SK-N-SH (cell line): ENCODE results near the gene TLDC2. TPM values are rescaled to one million over a fixed set of nuclear protein-coding genes. Genes with fewer than 3 reads are reported as not detected.

Source experiments
- CTCF ChIA-PET: fragments of 300-600, 350-600 bp; formaldehyde crosslinking; extraction: SDS; loops from one replicate; lab custom pipeline; 2021; lab: Yijun Ruan, JAX
- POLR2A ChIA-PET: fragments of 350-600 bp; sonication (Branson Sonifier 250); formaldehyde crosslinking; extraction: SDS; loops from one replicate; lab custom pipeline; 2020; ENCODE audit warnings: antibody characterized with exemption, inconsistent platforms; lab: Yijun Ruan, JAX
- DNase-seq: peaks from one replicate; pipeline ENCODE4 v3.0.0; 2012
- H2AFZ ChIP-seq: fragments of 200-600 bp; sonication (generic); 2 replicates; pipeline ENCODE4 v1.8.1; 2016; ENCODE audit warnings: antibody characterized with exemption, mild to moderate bottlenecking, low read depth
- H3F3A ChIP-seq: fragments of 200-600 bp; sonication (generic); replicated peaks from 2 replicates; pipeline ENCODE3; 2016; ENCODE audit warnings: antibody characterized with exemption, mild to moderate bottlenecking; ENCODE audit not compliant: insufficient read depth
- H3K27ac ChIP-seq, 2 experiments: fragments of 200-500 bp in 1 of 2; fragments of 200-600 bp in 1 of 2; sonication (Bioruptor generic) in 1 of 2; sonication (generic), shearing (Covaris generic) in 1 of 2; 2 replicates each; pipeline versions ENCODE4 v1.5.1 to v1.6.1; 2014 to 2016; ENCODE audit warnings: low read depth in 2 of 2, inconsistent platforms in 1 of 2, low read length in 1 of 2, mild to moderate bottlenecking in 1 of 2, mixed read lengths in 1 of 2
- H3K27me3 ChIP-seq: fragments of 200-600 bp; sonication (generic), shearing (Covaris generic); 2 replicates; pipeline ENCODE4 v1.6.1; 2016; ENCODE audit warnings: mixed run types; ENCODE audit not compliant: insufficient read depth
- H3K36me3 ChIP-seq, 2 experiments: fragments of 200-500 bp in 1 of 2; fragments of 200-600 bp in 1 of 2; sonication (Bioruptor generic) in 1 of 2; sonication (generic) in 1 of 2; replicated peaks in 1 of 2; 2 replicates each; pipeline versions ENCODE3 to v1.5.1; 2014 to 2016; ENCODE audit warnings: low read length in 1 of 2, mild to moderate bottlenecking in 1 of 2; ENCODE audit not compliant: insufficient read depth in 2 of 2, control insufficient read depth in 1 of 2
- H3K4me1 ChIP-seq, 2 experiments: fragments of 200-500 bp in 1 of 2; fragments of 200-600 bp in 1 of 2; sonication (Bioruptor generic) in 1 of 2; sonication (generic), shearing (Covaris generic) in 1 of 2; 2 replicates each; pipeline versions ENCODE4 v1.5.1 to v1.6.1; 2014 to 2016; ENCODE audit warnings: low read depth in 1 of 2, low read length in 1 of 2, mixed run types in 1 of 2; ENCODE audit not compliant: insufficient read depth in 2 of 2, control insufficient read depth in 1 of 2
- H3K4me2 ChIP-seq: fragments of 200-600 bp; sonication (generic), shearing (Covaris generic); 2 replicates; pipeline ENCODE4 v1.6.1; 2017; ENCODE audit warnings: mixed run types
- H3K4me3 ChIP-seq, 2 experiments: fragments of 200-500 bp in 1 of 2; fragments of 200-600 bp in 1 of 2; sonication (Bioruptor generic) in 1 of 2; sonication (generic), shearing (Covaris generic) in 1 of 2; 2 replicates each; pipeline versions ENCODE4 v1.5.1 to v1.8.1; 2014 to 2016; ENCODE audit warnings: low read depth in 2 of 2, inconsistent platforms in 1 of 2, low read length in 1 of 2, mild to moderate bottlenecking in 1 of 2, mixed read lengths in 1 of 2, moderate library complexity in 1 of 2
- H3K79me2 ChIP-seq: fragments of 200-600 bp; sonication (generic); 2 replicates; pipeline ENCODE4 v1.8.1; 2017; ENCODE audit warnings: mild to moderate bottlenecking; ENCODE audit not compliant: insufficient read depth
- H3K9ac ChIP-seq: fragments of 200-600 bp; sonication (generic); 2 replicates; pipeline ENCODE4 v1.6.1; 2017; ENCODE audit warnings: mixed run types
- H3K9me2 ChIP-seq: fragments of 200-600 bp; sonication (generic); 2 replicates; pipeline ENCODE4 v1.6.1; 2017; ENCODE audit warnings: mixed run types
- H3K9me3 ChIP-seq: fragments of 200-600 bp; sonication (generic); 2 replicates; pipeline ENCODE4 v1.6.1; 2017; ENCODE audit warnings: mixed run types, mild to moderate bottlenecking, moderate library complexity
- H4K20me1 ChIP-seq: fragments of 200-600 bp; sonication (generic); 2 replicates; pipeline ENCODE4 v1.6.1; 2017; ENCODE audit warnings: mild to moderate bottlenecking, mixed run types; ENCODE audit not compliant: insufficient read depth
- CHD2 ChIP-seq: fragments of 150-350 bp; IDR thresholded peaks from 2 replicates; pipeline ENCODE4 v1.6.1; 2018; ENCODE audit warnings: low read length; ENCODE audit not compliant: partially characterized antibody
- ELF1 ChIP-seq: IDR thresholded peaks from 2 replicates; pipeline ENCODE4 v1.4.0; 2012
- EZH2phosphoT487 ChIP-seq: fragments of 200-600 bp; sonication (generic); IDR thresholded peaks from 2 replicates; pipeline ENCODE4 v1.6.1; 2017; ENCODE audit warnings: low read depth, mixed run types, mild to moderate bottlenecking, antibody characterized with exemption, moderate library complexity, borderline replicate concordance
- FOXM1 ChIP-seq: IDR thresholded peaks from 2 replicates; pipeline ENCODE4 v1.4.0; 2012; ENCODE audit warnings: low read depth, mild to moderate bottlenecking
- IRF3 ChIP-seq: fragments of 150-350 bp; IDR thresholded peaks from 2 replicates; pipeline ENCODE4 v1.6.1; 2016; ENCODE audit warnings: mild to moderate bottlenecking, low read depth, low read length
- JUND ChIP-seq: IDR thresholded peaks from 2 replicates; pipeline ENCODE4 v1.4.0; 2012
- MEF2A ChIP-seq: IDR thresholded peaks from 2 replicates; pipeline ENCODE4 v1.4.0; 2012; ENCODE audit warnings: low read depth, borderline replicate concordance
- NRF1 ChIP-seq: IDR thresholded peaks from 2 replicates; pipeline ENCODE4 v1.6.1; 2012; ENCODE audit warnings: low read depth, mild to moderate bottlenecking, low read length
- PBX3 ChIP-seq: IDR thresholded peaks from 2 replicates; pipeline ENCODE4; 2012
- POLR2AphosphoS5 ChIP-seq: IDR thresholded peaks from 2 replicates; pipeline ENCODE4 v1.6.1; 2012; ENCODE audit warnings: low read depth, low read length
- RAD21 ChIP-seq: IDR thresholded peaks from 2 replicates; pipeline ENCODE4 v1.6.1; 2012; ENCODE audit warnings: mild to moderate bottlenecking, low read length
- RXRA ChIP-seq: IDR thresholded peaks from 2 replicates; pipeline ENCODE4 v1.4.0; 2012; ENCODE audit warnings: low read depth, mild to moderate bottlenecking, borderline replicate concordance
- TCF12 ChIP-seq: IDR thresholded peaks from 2 replicates; pipeline ENCODE4 v1.4.0; 2012
- TEAD4 ChIP-seq: IDR thresholded peaks from 2 replicates; pipeline ENCODE4 v1.4.0; 2012; ENCODE audit warnings: mild to moderate bottlenecking, borderline replicate concordance; ENCODE audit not compliant: insufficient read depth
- USF2 ChIP-seq: fragments of 150-350 bp; IDR thresholded peaks from 2 replicates; pipeline ENCODE4 v1.6.1; 2017; ENCODE audit warnings: antibody characterized with exemption, low read length, low read depth, borderline replicate concordance
- YY1 ChIP-seq: IDR thresholded peaks from 2 replicates; pipeline ENCODE4 v1.4.0; 2012; ENCODE audit warnings: low read depth, mild to moderate bottlenecking
- WGBS: methylation state at CpG from one replicate; pipeline ENCODE4 v1.1.6; 2017; ENCODE audit warnings: low lambda C conversion rate; 5-methylcytosine and 5-hydroxymethylcytosine counted together
- polyA plus RNA-seq, 3 experiments: library from polyadenylated mRNA; depleted of rRNA; stranded (reverse); fragments of >200 nt; gene quantifications; 2 replicates each; pipeline ENCODE4 v1.2.3, GENCODE V29; 2012

Gene TLDC2
- polyA plus RNA-seq, 1 of the 3 experiments (the other 2 are of a cell fraction) = 0.02 TPM

GRCh38 chr20:36826554-36827244, 49.2 kb upstream of the TLDC2 start:
- Histone ChIP-seq H3K9ac (no peak overlapping the region), H3K9me2 (no peaks in the 10 kb centered on the region), H3K9me3 (no peaks in the 10 kb centered on the region), H3K36me3 (peaks cover 22 to 32% of the 10 kb centered on the region in 2 experiments), H3K79me2 (peaks cover 46% of the 10 kb centered on the region), H3K4me1 (peaks cover 0 to 21% of the 10 kb centered on the region in 2 experiments; a peak in 1 of 4 replicates), H3K27me3 (no peaks in the 10 kb centered on the region), H4K20me1 (no peaks in the 10 kb centered on the region), H3K4me2 (no peak overlapping the region), H3K27ac (no peak overlapping the region), H3F3A (peaks cover 5% of the 10 kb centered on the region), H3K4me3 (no peak overlapping the region), H2AFZ (no peak overlapping the region)
- POLR2A ChIA-PET = interaction anchor here (2.2 kb wide), 1 partner anchor 8 kb away, joined by 7 read pairs; no protein-coding TSS in a partner anchor
- TF ChIP-seq EZH2phosphoT487 = no peak
- no peak for TF ChIP-seq PBX3
- no peak for TF ChIP-seq NRF1
- TF ChIP-seq TEAD4 = no peak
- no peak for TF ChIP-seq IRF3
- no peak for TF ChIP-seq CHD2
- no peak for TF ChIP-seq ELF1
- no peak for TF ChIP-seq POLR2AphosphoS5
- TF ChIP-seq YY1 = no peak
- TF ChIP-seq RAD21 = no peak
- no peak for TF ChIP-seq TCF12
- no peak for TF ChIP-seq RXRA
- TF ChIP-seq MEF2A = no peak
- no peak for TF ChIP-seq USF2
- no peak for TF ChIP-seq JUND
- TF ChIP-seq FOXM1 = no peak
- CTCF ChIA-PET = interaction anchor here (1.1 to 1.6 kb wide), 3 partner anchors 25 to 52 kb away, joined by 3 to 5 read pairs (median 3); partner anchors contain the start of gene DSN1
- DNase-seq = no peak
- WGBS = 90% methylated on average over 7 of the region's 7 CpGs
